Thyroid gland (tissue), 4 donors: ENCODE measurements around the gene BTBD7.

Experiments used
- POLR2A ChIP-seq, 2 donors: fragments of 450-650 bp; IDR thresholded peaks; one replicate each; pipeline ENCODE4 v1.6.1; 2017; ENCODE audit warnings: antibody characterized with exemption in 2 of 2, mild to moderate bottlenecking in 2 of 2, moderate library complexity in 1 of 2
- TF ChIP-seq, protein P1 (sequence below), 6 experiments: fragments of 200-600 bp in 3 of 6; fragments of 450-650 bp in 3 of 6; sonication (generic) in 3 of 6; IDR thresholded peaks; one replicate each; pipeline ENCODE4 v1.5.1; 2016 to 2019; ENCODE audit warnings: antibody characterized with exemption in 6 of 6, mild to moderate bottlenecking in 2 of 6, inconsistent platforms in 1 of 6, moderate library complexity in 1 of 6

GRCh38 chr14:93200553-93200952 lies 132.3 kb downstream of the BTBD7 start:
- TF ChIP-seq, protein P1, sequence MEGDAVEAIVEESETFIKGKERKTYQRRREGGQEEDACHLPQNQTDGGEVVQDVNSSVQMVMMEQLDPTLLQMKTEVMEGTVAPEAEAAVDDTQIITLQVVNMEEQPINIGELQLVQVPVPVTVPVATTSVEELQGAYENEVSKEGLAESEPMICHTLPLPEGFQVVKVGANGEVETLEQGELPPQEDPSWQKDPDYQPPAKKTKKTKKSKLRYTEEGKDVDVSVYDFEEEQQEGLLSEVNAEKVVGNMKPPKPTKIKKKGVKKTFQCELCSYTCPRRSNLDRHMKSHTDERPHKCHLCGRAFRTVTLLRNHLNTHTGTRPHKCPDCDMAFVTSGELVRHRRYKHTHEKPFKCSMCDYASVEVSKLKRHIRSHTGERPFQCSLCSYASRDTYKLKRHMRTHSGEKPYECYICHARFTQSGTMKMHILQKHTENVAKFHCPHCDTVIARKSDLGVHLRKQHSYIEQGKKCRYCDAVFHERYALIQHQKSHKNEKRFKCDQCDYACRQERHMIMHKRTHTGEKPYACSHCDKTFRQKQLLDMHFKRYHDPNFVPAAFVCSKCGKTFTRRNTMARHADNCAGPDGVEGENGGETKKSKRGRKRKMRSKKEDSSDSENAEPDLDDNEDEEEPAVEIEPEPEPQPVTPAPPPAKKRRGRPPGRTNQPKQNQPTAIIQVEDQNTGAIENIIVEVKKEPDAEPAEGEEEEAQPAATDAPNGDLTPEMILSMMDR (IDR thresholded peaks at IDR 0.05) = no peak
- no peak for TF ChIP-seq POLR2A (IDR thresholded peaks at IDR 0.05)
